H9 (cell line): ENCODE data around the gene ZMYND11. TPM values are rescaled to one million over a fixed set of nuclear protein-coding genes. Genes with fewer than 3 reads are reported as not detected.

Experiments
- DNase-seq: peaks from one replicate; pipeline ENCODE4 v3.0.0-alpha.2; 2017
- H2AFZ ChIP-seq: one replicate; pipeline ENCODE4 v1.6.1; 2013; ENCODE audit warnings: mild to moderate bottlenecking, low read length, control low read depth, moderate library complexity
- H2AK5ac ChIP-seq: 2 replicates; pipeline ENCODE4 v1.6.1; 2013; ENCODE audit warnings: low read length, control low read depth, mixed read lengths; ENCODE audit not compliant: insufficient read length
- H2BK120ac ChIP-seq: one replicate; pipeline ENCODE4 v1.6.1; 2013; ENCODE audit warnings: low read depth, mild to moderate bottlenecking, low read length, control low read depth, inconsistent platforms; ENCODE audit not compliant: poor library complexity, severe bottlenecking
- H2BK12ac ChIP-seq: 2 replicates; pipeline ENCODE4 v1.6.1; 2013; ENCODE audit warnings: low read length, control low read depth, mixed read lengths, low read depth; ENCODE audit not compliant: insufficient read length
- H2BK15ac ChIP-seq: 2 replicates; pipeline ENCODE4 v1.6.1; 2013; ENCODE audit warnings: low read depth, low read length, control low read depth
- H2BK20ac ChIP-seq: one replicate; pipeline ENCODE4 v1.6.1; 2013; ENCODE audit warnings: low read depth, mild to moderate bottlenecking, low read length, control low read depth, inconsistent platforms; ENCODE audit not compliant: poor library complexity, severe bottlenecking
- H2BK5ac ChIP-seq: 2 replicates; pipeline ENCODE4 v1.6.1; 2013; ENCODE audit warnings: low read length, control low read depth, mixed read lengths; ENCODE audit not compliant: insufficient read length
- H3K14ac ChIP-seq: 2 replicates; pipeline ENCODE4 v1.6.1; 2013; ENCODE audit warnings: low read length, control low read depth; ENCODE audit not compliant: insufficient read depth
- H3K18ac ChIP-seq: 2 replicates; pipeline ENCODE4 v1.6.1; 2013; ENCODE audit warnings: low read depth, mild to moderate bottlenecking, mixed read lengths, low read length, control low read depth; ENCODE audit not compliant: insufficient read length
- H3K23ac ChIP-seq: 2 replicates; pipeline ENCODE4 v1.6.1; 2013; ENCODE audit warnings: low read length, control low read depth, mixed read lengths, low read depth; ENCODE audit not compliant: insufficient read length
- H3K23me2 ChIP-seq: 2 replicates; pipeline ENCODE4 v1.6.1; 2013; ENCODE audit warnings: low read depth, mild to moderate bottlenecking, mixed read lengths, low read length, control low read depth; ENCODE audit not compliant: insufficient read length, poor library complexity, severe bottlenecking
- H3K27ac ChIP-seq: 2 replicates; pipeline ENCODE4 v1.5.1; 2013; ENCODE audit warnings: low read length, control low read depth, mixed read lengths, low read depth; ENCODE audit not compliant: insufficient read length
- H3K27me3 ChIP-seq: 2 replicates; pipeline ENCODE4 v1.6.1; 2013; ENCODE audit warnings: low read length, control low read depth, inconsistent platforms; ENCODE audit not compliant: insufficient read depth
- H3K4ac ChIP-seq: 2 replicates; pipeline ENCODE4 v1.6.1; 2013; ENCODE audit warnings: low read depth, mild to moderate bottlenecking, control low read depth, inconsistent platforms, low read length, moderate library complexity
- H3K4me1 ChIP-seq: 2 replicates; pipeline ENCODE4 v1.6.1; 2013; ENCODE audit warnings: low read length, control low read depth, inconsistent platforms; ENCODE audit not compliant: insufficient read depth
- H3K4me2 ChIP-seq: 2 replicates; pipeline ENCODE4 v1.6.1; 2013; ENCODE audit warnings: low read length, control low read depth, mixed read lengths; ENCODE audit not compliant: insufficient read length, insufficient read depth
- H3K56ac ChIP-seq: 2 replicates; pipeline ENCODE4 v1.6.1; 2013; ENCODE audit warnings: low read depth, mild to moderate bottlenecking, mixed read lengths, low read length, control low read depth; ENCODE audit not compliant: insufficient read length
- H3K79me1 ChIP-seq: 2 replicates; pipeline ENCODE4 v1.6.1; 2013; ENCODE audit warnings: low read depth, mild to moderate bottlenecking, moderate library complexity, low read length, control low read depth, inconsistent platforms; ENCODE audit not compliant: insufficient read depth, poor library complexity, severe bottlenecking
- H3K79me2 ChIP-seq: 2 replicates; pipeline ENCODE4 v1.6.1; 2013; ENCODE audit warnings: low read length, control low read depth, inconsistent platforms; ENCODE audit not compliant: insufficient read depth
- H3K9ac ChIP-seq: 2 replicates; pipeline ENCODE4 v1.6.1; 2013; ENCODE audit warnings: low read length, control low read depth, mixed read lengths; ENCODE audit not compliant: insufficient read length; ENCODE audit errors: extremely low read depth
- H3K9me3 ChIP-seq: one replicate; pipeline ENCODE4 v1.6.1; 2013; ENCODE audit warnings: low read depth, low read length, inconsistent platforms; ENCODE audit not compliant: control insufficient read depth
- H3T11ph ChIP-seq: one replicate; pipeline ENCODE4 v1.6.1; 2013; ENCODE audit warnings: mild to moderate bottlenecking, low read length, control low read depth, inconsistent platforms
- H4K20me1 ChIP-seq: one replicate; pipeline ENCODE4 v1.6.1; 2013; ENCODE audit not compliant: control insufficient read depth, insufficient read length, insufficient read depth
- H4K5ac ChIP-seq: 2 replicates; pipeline ENCODE4 v1.6.1; 2013; ENCODE audit warnings: low read depth, mild to moderate bottlenecking, mixed read lengths, low read length, control low read depth; ENCODE audit not compliant: insufficient read length
- H4K8ac ChIP-seq: replicated peaks from 2 replicates; pipeline ENCODE4 v1.6.1; 2013; ENCODE audit warnings: low read length, control low read depth, mixed read lengths, low read depth; ENCODE audit not compliant: insufficient read length
- H4K91ac ChIP-seq: 2 replicates; pipeline ENCODE4 v1.6.1; 2013; ENCODE audit warnings: low read depth, mild to moderate bottlenecking, moderate library complexity, mixed read lengths, low read length, control low read depth; ENCODE audit not compliant: insufficient read length
- H3K27ac Mint-ChIP-seq, 3 experiments: 2 replicates in 2 of 3; 3 replicates in 1 of 3; pipeline ENCODE4 v1.8.0; 2020 to 2021; ENCODE audit warnings: mixed read lengths in 3 of 3, mild to moderate bottlenecking in 1 of 3, moderate library complexity in 1 of 3
- H3K27me3 Mint-ChIP-seq: 2 replicates; pipeline ENCODE4 v1.8.0; 2021; ENCODE audit warnings: low read depth, mild to moderate bottlenecking, moderate library complexity, mixed read lengths
- H3K36me3 Mint-ChIP-seq, 3 experiments: 2 replicates in 2 of 3; 3 replicates in 1 of 3; pipeline ENCODE4 v1.8.0; 2020 to 2021; ENCODE audit warnings: low read depth in 3 of 3, mixed read lengths in 3 of 3; ENCODE audit not compliant: insufficient read depth in 1 of 3
- H3K4me1 Mint-ChIP-seq, 2 experiments: 2 replicates each; pipeline ENCODE4 v1.8.0; 2020; ENCODE audit warnings: mixed read lengths in 2 of 2
- H3K4me3 Mint-ChIP-seq, 2 experiments: 2 replicates in 1 of 2; 3 replicates in 1 of 2; pipeline ENCODE4 v1.8.0; 2020 to 2021; ENCODE audit warnings: mild to moderate bottlenecking in 2 of 2, mixed read lengths in 2 of 2, moderate library complexity in 1 of 2
- H3K9me3 Mint-ChIP-seq, 2 experiments: 2 replicates in 1 of 2; 3 replicates in 1 of 2; pipeline ENCODE4 v1.8.0; 2020; ENCODE audit warnings: mild to moderate bottlenecking in 2 of 2, mixed read lengths in 2 of 2, moderate library complexity in 1 of 2
- CTCF ChIP-seq: fragments of 200-600 bp; sonication (generic); conservative IDR thresholded peaks from 3 replicates; pipeline ENCODE4 v1.8.0; 2021; ENCODE audit warnings: antibody characterized with exemption, mild to moderate bottlenecking
- WGBS: extraction: QIAGEN DNeasy Blood & Tissue Kit; methylation state at CpG from one replicate; pipeline ENCODE4 v1.1.7; 2013; ENCODE audit warnings: missing lambda C conversion rate, low lambda C conversion rate, mixed read lengths; ENCODE audit not compliant: insufficient read length; ENCODE audit errors: extremely low coverage; 5-methylcytosine and 5-hydroxymethylcytosine counted together
- total RNA-seq: library from RNA; stranded (reverse); gene quantifications from 2 replicates; pipeline ENCODE4 v1.2.1, GENCODE V29; 2021

The ZMYND11 gene
- total RNA-seq, 1 experiment from 2014 or later = 33.7 TPM

- Histone ChIP-seq H3K23me2 (no peaks in the 10 kb centered on the region), H3K23ac (no peak overlapping the region), H3K56ac (no peak overlapping the region), H4K8ac (no peak overlapping the region), H2AFZ (no peak overlapping the region), H3K27ac (no peak overlapping the region), H3K14ac (no peak overlapping the region), H2AK5ac (no peak overlapping the region), H4K5ac (no peak overlapping the region), H3K9ac (no peak overlapping the region), H2BK5ac (no peak overlapping the region), H4K20me1 (no peaks in the 10 kb centered on the region), H3K18ac (no peak overlapping the region), H3K4ac (no peak overlapping the region), H3K9me3 (no peaks in the 10 kb centered on the region), H3T11ph (no peak overlapping the region), H3K4me2 (no peak overlapping the region), H3K27me3 (no peaks in the 10 kb centered on the region), H2BK12ac (no peak overlapping the region), H3K4me1 (no peaks in the 10 kb centered on the region), H3K79me1 (no peaks in the 10 kb centered on the region), H2BK120ac (no peak overlapping the region), H4K91ac (no peak overlapping the region), H3K79me2 (no peaks in the 10 kb centered on the region), H2BK15ac (no peak overlapping the region), H2BK20ac (no peak overlapping the region)
- TF ChIP-seq CTCF = no peak
- Mint-ChIP-seq H3K27ac (no peak overlapping the region), H3K4me3 (no peak overlapping the region), H3K27me3 (no peaks in the 10 kb centered on the region), H3K9me3 (no peaks in the 10 kb centered on the region), H3K4me1 (0 out of 4 replicates have a peak, but pooled peaks cover 0 to 2% of the 10 kb centered on the region in 2 experiments), H3K36me3 (no peaks in the 10 kb centered on the region)
- no CpG with 5 or more reads among the region's 2 CpGs for WGBS
- DNase-seq = no peak
These were observed 90.8 kb downstream of the ZMYND11 start for GRCh38 chr10:226018-226417.
